GM18507 (cell line): ENCODE results near the gene UBTD1.
A peak's percentile ranks its signal among the peaks of the same experiment; 100 is the strongest.

Experiments used
- DNase-seq: peaks from one replicate; pipeline ENCODE4 v3.0.0; 2011; ENCODE audit warnings: low read depth; ENCODE audit not compliant: insufficient read length; ENCODE audit errors: extremely low spot score
- FAIRE-seq: peaks from 2 replicates; lab custom pipeline; 2011; peaks lifted over from hg19 to GRCh38; lab: Jason Lieb, UNC

UBTD1 gene

DNA sequence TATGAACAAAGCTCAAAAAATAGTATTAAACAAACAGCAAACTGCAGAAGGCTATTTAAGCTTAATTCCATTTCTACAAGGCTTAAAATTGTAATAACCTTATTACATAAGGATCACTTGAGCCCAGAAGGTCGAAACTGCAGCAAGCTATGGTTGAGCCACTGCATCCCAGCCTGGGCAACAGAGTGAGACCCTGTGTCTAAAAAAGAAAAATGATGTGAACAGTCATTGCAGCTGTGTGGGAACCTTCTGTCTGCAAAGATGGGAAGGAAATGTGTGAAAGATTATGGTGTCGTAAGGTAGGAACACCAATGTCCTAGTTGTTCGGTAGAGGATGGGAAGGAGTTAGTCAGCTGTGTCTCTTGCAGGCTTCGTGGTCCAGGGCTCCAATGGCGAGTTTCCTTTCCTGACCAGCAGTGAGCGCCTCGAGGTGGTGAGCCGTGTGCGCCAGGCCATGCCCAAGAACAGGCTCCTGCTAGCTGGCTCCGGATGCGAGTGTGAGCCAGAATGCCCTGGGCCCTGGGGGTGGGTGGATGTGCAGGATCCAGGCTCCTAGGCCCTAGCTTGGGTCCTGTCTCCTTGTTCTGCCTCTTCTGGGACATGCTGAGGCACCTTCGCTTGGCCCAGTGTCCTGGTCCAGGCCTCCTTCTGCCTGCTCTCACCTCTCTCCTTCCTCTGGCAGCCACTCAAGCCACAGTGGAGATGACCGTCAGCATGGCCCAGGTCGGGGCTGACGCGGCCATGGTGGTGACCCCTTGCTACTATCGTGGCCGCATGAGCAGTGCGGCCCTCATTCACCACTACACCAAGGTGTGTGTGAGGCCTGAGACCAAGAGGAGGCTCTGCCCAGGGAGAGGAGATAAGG lies 99.9 kb downstream of the UBTD1 start:
- FAIRE-seq, result no peak
- no peak for DNase-seq

DNA sequence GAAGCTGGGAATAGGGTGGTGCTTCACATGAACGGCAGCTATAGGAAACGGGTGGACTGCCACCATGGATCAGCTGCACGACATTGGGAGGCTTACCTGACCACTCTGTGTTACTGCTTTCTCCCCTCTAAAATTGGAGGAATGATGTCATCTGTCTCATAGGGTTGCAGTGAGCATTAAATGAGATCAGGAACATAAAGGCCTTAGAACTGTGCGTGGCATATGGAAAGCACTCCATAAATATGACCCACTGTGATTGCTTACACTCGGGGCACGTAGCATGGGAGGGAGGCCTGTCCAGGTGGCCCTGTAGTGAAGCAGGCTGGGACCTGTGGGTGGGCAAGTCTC lies 100.5 kb downstream of the UBTD1 start:
- DNase-seq, result no peak
- FAIRE-seq, result no peak

DNA sequence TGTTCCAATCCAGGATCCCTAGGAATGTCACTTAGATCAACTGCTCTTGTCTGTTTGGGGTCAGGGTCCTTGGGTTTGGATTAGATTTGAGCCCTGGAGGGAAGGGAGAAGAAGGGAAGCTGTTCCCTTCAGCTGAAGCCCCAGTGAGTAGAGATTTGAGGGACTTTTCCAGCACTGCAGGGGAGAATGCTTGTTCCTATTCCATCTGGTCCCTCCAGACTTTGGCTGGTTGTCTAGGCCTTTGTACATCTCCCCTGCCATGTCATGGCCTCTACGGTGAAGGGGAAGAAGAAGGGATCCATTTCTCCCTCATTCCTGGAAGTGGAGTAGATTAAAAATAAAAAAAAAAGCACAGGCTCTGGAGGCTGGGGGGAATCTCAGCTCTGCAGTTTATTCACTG lies 101.9 kb downstream of the UBTD1 start:
- FAIRE-seq, result no peak
- no peak for DNase-seq

DNA sequence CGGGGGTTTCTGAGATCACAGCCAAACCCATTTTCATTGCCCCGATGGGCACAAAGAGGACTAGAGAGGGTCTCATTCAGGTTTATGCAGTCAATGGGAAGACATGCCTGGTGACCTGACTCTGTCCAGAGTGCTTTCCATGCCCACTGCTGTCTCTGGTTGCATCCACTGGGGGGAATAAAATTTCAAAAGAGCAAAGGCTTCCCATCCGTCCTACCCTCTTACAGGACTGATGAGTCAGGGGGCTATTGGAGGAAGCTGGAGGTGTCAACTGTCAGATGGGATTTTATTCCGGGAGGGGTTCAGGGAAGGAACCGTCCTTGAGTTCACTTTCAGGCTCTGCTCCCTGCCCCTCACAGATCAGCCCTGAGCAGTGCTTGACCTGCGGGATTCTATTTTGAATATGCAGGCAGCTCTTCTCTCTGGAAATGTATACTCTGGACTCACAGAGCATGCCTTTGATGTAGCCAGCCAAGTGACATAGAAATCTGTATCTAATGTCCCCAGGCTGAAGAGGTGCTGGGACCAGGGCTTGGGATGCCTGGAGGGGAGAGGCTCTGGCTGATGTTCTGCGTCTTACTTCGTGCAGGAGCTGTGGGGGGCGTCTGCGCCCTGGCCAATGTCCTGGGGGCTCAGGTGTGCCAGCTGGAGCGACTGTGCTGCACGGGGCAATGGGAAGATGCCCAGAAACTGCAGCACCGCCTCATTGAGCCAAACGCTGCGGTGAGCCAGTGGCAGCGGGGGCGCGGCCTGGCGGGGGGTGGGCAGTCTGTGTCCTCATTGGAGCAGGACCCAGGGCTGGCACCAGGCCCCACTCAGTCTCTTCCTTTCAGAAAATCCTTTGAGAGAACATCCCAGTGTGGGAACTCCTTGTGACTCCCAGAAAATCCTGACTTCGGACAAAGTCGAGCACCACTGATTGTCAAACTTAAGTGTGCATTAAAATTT lies 102.8 kb downstream of the UBTD1 start:
- no peak for FAIRE-seq

DNA sequence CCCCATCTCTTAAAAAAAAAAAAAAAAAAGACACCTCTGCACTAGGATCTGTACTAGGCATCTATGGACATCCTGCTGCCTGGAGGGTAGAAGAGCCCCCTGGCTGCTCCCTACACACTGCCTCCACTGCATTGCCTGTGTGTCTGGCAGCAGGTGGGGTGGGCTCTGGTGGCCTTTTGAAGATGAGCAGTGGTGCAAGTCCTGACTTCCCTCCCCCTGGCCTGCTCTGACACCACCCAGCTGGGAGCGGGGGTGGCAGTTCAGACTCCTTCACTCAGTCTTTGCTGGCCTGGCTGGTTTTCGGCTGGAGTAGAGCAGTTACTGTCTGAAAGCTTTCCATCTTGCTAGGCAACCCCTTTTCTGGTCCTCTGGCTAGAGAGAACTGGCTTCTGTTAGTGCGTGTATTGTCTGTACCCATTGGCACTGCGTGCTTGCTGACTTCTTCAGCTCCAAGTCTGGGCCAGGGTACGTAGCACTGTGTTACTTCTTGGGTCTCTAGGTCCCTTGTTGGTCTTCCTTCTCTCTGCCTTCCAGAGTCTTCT lies 108.4 kb downstream of the UBTD1 start:
- no peak for DNase-seq
- no peak for FAIRE-seq

More for the DNA sequence above, 102.8 kb downstream of the UBTD1 start:
- no peak for DNase-seq

DNA sequence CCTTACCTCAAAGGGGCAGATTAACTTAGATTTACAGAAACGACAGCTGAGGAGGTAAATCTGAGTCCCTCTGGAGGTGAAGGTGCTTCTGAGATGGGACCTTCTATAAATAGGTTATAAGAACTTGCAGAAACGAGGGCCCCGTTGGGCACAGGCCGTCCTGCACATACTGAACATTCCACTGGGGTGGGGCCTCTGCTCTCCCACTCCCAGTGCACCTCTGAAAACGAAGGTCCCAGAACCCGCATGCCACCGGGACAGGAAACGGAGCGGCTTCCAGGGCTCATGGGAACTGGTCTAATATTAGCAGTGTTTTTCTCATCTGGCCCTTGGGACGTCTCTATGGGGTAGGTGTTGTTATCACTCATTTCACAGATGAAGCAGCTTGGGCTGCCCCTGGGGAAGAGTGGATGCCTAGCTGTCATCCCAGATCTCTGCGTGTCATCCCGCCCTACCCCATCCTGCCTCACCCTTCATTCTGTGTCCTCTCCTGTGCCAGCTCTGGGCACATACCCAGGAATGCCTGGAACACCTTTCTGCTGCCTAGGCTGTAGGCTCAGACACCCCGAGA lies 110.4 kb downstream of the UBTD1 start:
- DNase-seq, result no peak
- FAIRE-seq, result no peak

DNA sequence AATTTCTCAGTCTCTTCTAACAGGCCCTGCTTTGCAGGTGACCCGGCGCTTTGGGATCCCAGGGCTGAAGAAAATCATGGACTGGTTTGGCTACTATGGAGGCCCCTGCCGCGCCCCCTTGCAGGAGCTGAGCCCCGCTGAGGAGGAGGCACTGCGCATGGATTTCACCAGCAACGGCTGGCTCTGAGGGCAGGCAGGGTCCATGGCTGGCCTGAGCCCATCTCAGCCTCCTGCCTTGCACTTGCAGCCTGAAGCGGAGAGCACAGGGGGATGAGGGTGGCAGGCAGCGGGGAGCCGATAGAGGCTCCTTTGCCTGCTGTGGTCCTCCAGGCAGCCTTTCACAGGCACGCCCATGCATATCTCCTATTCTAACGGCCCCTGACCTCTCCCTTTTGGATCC lies 112.7 kb downstream of the UBTD1 start:
- no peak for DNase-seq

DNA sequence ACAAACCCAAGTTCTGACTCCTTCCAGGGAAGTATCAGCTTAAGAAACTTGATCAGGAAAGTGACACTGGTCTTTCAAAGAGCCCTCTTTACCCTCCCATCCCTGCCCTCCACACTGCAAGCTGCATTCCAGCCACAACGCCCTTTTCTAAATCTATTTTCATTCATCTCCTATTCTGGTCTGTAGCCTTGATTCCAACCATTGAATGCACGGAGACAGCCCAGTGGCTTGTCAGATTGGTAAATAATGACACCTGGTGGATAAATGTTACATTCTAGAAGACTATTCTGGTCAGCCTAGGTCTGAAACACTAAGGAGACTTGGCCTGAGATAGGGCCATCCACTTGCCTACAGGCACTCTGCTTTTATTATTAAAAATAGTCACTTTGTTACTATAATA lies 113.7 kb downstream of the UBTD1 start:
- DNase-seq (no peak), FAIRE-seq (peak; percentile 65)

More for the DNA sequence above, 112.7 kb downstream of the UBTD1 start:
- FAIRE-seq, result no peak

DNA sequence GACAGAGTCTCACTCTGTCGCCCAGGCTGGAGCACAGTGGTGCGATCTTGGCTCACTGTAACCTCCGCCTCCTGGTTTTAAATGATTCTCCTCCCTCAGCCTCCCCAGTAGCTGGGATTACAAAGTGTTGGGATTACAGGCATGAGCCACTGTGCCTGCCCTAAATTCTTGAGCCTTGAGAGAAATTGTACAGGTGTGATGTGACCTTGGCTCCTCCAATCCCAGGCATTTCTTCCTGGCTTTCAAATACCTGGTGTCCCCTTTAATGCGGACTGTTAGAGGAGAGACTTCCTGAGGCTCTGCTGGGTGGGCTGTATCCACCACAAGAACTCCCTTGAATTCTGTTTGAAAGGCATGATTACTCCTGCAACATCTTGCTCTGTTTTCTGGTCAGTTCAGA lies 119.6 kb downstream of the UBTD1 start:
- FAIRE-seq (no peak), DNase-seq (no peak)

DNA sequence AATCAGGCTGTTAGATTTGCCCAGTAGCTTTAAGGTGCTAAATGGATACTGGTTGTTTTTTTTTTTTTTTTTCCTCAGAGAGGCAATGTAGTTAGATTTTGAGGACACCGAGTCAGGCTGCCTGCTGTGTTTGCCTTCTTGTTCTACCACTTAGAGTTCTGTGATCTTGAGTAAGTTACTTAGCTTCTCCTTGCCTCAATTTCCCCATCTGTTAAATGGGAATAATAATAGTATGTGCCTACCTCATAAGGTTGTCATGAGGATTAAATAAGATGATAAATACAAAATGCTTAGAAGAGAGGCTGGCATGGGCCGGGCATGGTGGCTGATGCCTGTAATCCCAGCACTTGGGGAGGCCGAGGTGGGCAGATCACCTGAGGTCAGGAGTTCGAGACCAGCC lies 120.0 kb downstream of the UBTD1 start:
- no peak for FAIRE-seq

More for the DNA sequence above, 120.0 kb downstream of the UBTD1 start:
- DNase-seq, result no peak
